ENCODE data around the gene SOBP.
"Not testable (repeated sequence)": the region's sequence is repeated elsewhere in the genome, so short reads cannot be mapped to it uniquely, and the experiment has no call there.

Gene SOBP

DNA sequence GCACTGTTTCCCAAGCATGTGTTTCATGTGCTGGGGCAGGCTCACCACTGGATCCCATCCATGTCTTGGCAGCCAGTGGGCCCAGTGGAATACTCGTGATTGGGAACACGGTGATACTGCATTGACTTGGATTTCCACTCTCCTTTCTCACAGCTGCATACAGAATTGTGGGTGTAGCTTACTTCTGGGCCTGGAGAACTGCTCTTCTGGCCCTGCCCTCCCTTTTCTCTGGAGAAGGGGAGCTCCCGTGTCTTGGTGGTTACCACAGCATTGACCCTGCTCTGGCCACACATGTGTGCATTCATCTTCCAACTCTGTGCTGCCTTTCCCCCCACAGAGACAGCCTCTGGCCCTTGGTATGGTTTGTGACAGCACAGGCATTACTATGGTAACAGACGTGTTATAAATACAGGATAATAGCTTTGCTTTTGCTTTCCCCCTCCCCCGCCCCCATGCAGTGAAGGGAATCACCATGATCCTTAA is 21.6 kb downstream of the SOBP start:
- TF ChIP-seq, protein P1, sequence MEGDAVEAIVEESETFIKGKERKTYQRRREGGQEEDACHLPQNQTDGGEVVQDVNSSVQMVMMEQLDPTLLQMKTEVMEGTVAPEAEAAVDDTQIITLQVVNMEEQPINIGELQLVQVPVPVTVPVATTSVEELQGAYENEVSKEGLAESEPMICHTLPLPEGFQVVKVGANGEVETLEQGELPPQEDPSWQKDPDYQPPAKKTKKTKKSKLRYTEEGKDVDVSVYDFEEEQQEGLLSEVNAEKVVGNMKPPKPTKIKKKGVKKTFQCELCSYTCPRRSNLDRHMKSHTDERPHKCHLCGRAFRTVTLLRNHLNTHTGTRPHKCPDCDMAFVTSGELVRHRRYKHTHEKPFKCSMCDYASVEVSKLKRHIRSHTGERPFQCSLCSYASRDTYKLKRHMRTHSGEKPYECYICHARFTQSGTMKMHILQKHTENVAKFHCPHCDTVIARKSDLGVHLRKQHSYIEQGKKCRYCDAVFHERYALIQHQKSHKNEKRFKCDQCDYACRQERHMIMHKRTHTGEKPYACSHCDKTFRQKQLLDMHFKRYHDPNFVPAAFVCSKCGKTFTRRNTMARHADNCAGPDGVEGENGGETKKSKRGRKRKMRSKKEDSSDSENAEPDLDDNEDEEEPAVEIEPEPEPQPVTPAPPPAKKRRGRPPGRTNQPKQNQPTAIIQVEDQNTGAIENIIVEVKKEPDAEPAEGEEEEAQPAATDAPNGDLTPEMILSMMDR (IDR thresholded peaks at IDR 0.05; ENCODE audit: insufficient read depth, low read depth, low read length, missing control alignments): no peak
- no peak overlapping the region for H3K4me3 ChIP-seq (ENCODE audit: low read depth, low read length)
- no peak for DNase-seq (ENCODE audit: low read depth)

DNA sequence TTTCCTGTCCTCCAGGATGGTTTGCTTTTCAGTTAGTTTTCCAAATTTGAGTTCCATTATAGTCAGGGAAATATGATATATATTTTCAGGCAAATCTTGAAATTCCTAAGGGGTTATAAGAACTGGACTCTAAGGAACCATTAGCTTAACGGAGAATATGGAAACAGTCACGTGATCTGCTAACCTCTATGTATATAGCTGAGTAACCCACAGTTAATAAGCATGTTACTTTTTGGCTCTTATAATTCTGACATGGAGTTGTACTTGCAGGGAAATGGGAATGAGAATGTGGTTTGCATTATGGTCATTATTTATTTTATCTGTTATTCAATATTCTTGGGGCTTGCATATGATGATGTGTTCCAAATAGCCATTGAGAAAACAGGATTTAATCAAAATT is 23.3 kb downstream of the SOBP start:
- H3K4me3 ChIP-seq (ENCODE audit: low read depth, low read length): no peak overlapping the region
- TF ChIP-seq, protein P1 (IDR thresholded peaks at IDR 0.05; ENCODE audit: insufficient read depth, low read depth, low read length, missing control alignments): no peak
- no peak for DNase-seq (ENCODE audit: low read depth)

DNA sequence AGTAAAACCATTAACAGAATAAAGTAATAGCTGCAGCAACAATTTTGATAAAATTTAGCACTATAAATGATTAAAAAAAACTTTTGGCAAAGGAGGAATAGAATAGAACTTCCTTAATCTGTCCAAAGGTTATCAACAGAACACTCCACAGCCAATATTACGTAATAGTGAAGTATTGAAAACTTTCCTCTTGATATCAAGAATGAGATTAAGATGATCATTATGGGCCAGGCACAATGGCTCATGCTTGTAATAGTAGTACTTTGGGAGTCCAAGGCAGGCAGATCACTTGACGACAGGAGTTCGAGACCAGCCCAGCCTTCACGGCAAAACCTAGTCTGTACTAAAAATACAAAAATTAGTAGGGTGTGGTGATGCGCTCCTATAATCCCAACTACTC is 26.0 kb downstream of the SOBP start:
- H3K4me3 ChIP-seq (ENCODE audit: low read depth, low read length): no peak overlapping the region
- no peak for DNase-seq (ENCODE audit: low read depth)
- TF ChIP-seq, protein P1 (IDR thresholded peaks at IDR 0.05; ENCODE audit: insufficient read depth, low read depth, low read length, missing control alignments): no peak

DNA sequence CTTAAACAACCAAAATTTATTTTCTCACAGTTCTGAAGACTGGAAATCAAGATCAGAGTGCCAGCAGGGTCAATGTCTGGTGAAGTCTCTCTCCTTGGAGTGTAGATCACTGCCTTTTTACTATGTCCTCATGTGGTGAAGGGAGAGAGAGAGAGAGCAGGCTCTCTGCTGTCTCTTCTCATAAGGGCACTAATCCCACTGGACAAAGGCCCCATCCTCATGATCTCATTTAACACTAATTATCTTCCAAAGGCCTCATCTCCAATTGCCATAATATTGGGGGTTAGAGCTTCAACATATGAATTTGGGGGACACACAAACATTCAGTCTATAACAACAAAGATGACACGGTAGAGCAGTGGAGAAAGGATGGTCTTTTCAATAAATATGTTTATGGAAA is 27.4 kb downstream of the SOBP start:
- TF ChIP-seq, protein P1 (IDR thresholded peaks at IDR 0.05; ENCODE audit: insufficient read depth, low read depth, low read length, missing control alignments): no peak
- no peak for DNase-seq (ENCODE audit: low read depth)

DNA sequence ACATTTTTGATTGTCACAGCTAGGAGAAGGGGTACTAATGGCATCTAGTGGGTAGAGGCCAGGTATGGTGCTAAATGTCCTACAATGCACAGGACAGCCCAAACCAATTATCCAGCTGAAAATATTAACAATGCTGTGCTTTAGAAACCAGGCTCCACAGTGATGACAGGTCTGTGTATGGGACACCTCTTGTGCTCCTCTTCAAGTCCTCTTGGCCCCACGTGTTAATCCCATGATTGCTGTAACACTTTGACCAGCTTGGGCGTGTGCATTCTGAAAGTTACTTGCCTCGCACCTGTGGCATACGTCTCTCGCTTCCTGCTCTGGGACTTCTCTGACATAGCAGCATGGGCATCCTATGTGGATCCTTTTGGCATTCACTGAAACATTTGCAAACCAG is 29.3 kb downstream of the SOBP start:
- not testable (repeated sequence) for DNase-seq (ENCODE audit: low read depth)

More for the DNA sequence above, 27.4 kb downstream of the SOBP start:
- no peak overlapping the region for H3K4me3 ChIP-seq (ENCODE audit: low read depth, low read length)

DNA sequence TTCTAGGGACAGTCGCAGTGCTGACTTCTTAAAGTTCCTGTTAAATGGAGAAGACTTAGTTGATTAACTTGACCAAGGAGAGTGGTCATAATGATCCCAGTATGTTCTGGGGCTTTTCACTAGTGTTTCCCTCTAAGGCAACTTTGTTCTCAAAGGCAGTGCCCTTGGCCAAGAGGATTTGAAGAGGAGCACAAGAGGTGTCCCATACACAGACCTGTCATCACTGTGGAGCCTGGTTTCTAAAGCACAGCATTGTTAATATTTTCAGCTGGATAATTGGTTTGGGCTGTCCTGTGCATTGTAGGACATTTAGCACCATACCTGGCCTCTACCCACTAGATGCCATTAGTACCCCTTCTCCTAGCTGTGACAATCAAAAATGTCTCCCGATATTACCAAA is 30.8 kb downstream of the SOBP start:
- not testable (repeated sequence) for H3K4me3 ChIP-seq (ENCODE audit: low read depth, low read length); DNase-seq (ENCODE audit: low read depth)

More for the DNA sequence above, 29.3 kb downstream of the SOBP start:
- H3K4me3 ChIP-seq (ENCODE audit: low read depth, low read length): not testable (repeated sequence)

DNA sequence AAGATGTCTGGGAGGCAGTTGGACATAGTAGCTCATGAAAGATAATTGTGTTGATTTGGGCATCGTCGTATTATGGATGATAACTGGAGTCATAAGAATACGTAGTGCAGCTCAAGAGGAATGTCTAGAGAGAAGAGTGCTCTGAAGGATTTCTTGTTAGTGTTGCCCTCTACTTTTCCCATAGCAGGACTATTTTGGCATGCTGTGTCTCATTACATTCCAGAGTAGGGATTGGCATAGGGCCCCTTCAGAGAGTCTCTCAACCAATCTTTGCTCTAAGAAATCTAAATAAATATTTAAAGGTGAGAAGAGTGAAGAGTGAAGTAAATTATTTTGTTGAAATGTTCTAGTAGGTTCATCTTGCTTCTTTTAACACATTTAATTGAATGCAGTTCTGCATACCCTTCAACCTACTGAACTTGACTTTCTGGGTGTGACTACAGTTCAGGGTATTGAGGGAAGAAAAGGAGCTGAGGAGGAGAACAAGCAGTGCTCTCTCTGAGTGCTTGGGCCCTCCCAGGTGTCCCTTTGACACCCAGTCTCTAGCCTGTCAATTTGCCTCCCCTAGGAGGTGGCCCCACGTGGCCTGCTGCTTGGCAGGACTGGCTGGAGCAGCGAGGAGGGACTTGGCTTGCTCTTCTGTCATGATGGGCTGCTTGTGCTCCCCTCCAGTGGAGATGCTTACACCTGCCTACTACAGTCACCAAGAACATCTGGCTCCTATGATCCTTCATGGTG is 33.3 kb downstream of the SOBP start:
- DNase-seq (ENCODE audit: low read depth): no peak
- no peak overlapping the region for H3K4me3 ChIP-seq (ENCODE audit: low read depth, low read length)
- TF ChIP-seq, protein P1 (IDR thresholded peaks at IDR 0.05; ENCODE audit: insufficient read depth, low read depth, low read length, missing control alignments): no peak

DNA sequence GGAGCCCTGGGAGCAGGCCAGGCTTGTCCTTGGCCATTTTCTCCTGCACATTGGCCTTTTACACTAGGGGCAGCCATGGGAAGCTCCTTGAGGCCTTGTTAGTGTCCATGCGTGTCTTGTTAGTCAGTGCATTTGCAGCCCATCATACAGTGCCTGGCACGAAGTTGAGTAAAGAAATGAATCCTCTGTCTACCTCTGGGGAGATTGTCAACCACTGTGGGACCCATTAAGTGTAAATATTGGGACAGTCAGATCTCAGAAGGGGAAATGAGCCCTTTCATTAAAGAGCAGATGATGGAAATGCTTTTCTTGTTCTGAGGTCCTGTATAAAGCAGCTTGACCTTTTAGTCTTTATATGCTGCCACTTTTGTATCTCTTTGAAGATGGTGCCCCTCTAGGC is 33.9 kb downstream of the SOBP start:
- no peak overlapping the region for H3K4me3 ChIP-seq (ENCODE audit: low read depth, low read length)
- no peak for DNase-seq (ENCODE audit: low read depth)
- TF ChIP-seq, protein P1 (IDR thresholded peaks at IDR 0.05; ENCODE audit: insufficient read depth, low read depth, low read length, missing control alignments): no peak
